Upper lobe of right lung (tissue), 1 donor: ENCODE results near the gene ARL5B. TPM values are rescaled to one million over a fixed set of nuclear protein-coding genes. Genes with fewer than 3 reads are reported as not detected.

Source experiments
- ATAC-seq: fragments of 200-7000 bp; cut with Tn5 transposase; one replicate; pipeline ENCODE4 v1.9.1; 2020; ENCODE audit warnings: mild to moderate bottlenecking, moderate library complexity
- DNase-seq: peaks from one replicate; pipeline ENCODE4 v3.0.0-alpha.2; 2020
- H3K27ac ChIP-seq: fragments of 200-600 bp; one replicate; pipeline ENCODE4 v1.8.0; 2022
- H3K27me3 ChIP-seq: fragments of 200-600 bp; one replicate; pipeline ENCODE4 v1.8.0; 2022; ENCODE audit warnings: mild to moderate bottlenecking
- H3K36me3 ChIP-seq: fragments of 200-600 bp; one replicate; pipeline ENCODE4 v1.8.0; 2022
- H3K4me1 ChIP-seq: fragments of 200-600 bp; one replicate; pipeline ENCODE4 v1.8.0; 2022
- H3K4me3 ChIP-seq: fragments of 200-600 bp; one replicate; pipeline ENCODE4 v1.8.0; 2022; ENCODE audit warnings: mild to moderate bottlenecking
- H3K9me3 ChIP-seq: fragments of 200-600 bp; one replicate; pipeline ENCODE4 v1.8.0; 2022
- intact Hi-C: fragments of 100-400 bp; cut with DNase I; formaldehyde crosslinking; loops from one replicate; pipeline ENCODE4 v1.11.0; 2022
- total RNA-seq: library from RNA; stranded (reverse); fragmentation: NEBNext Ultra II Directional; extraction: Animal tissue kit (Norgen Biotek cat#: 25700); gene quantifications from one replicate; pipeline ENCODE4 v1.2.1, GENCODE V29; 2021
- TF ChIP-seq, protein P1 (sequence below): fragments of 200-600 bp; IDR thresholded peaks from one replicate; pipeline ENCODE4 v1.8.0; 2022; ENCODE audit warnings: antibody characterized with exemption
- donor health status: DM: no; HTN: yes; CAD: no; lungs with severe emphysema.

The ARL5B gene
- total RNA-seq, 1 donor from 2014 or later, result 11.5 TPM

DNA sequence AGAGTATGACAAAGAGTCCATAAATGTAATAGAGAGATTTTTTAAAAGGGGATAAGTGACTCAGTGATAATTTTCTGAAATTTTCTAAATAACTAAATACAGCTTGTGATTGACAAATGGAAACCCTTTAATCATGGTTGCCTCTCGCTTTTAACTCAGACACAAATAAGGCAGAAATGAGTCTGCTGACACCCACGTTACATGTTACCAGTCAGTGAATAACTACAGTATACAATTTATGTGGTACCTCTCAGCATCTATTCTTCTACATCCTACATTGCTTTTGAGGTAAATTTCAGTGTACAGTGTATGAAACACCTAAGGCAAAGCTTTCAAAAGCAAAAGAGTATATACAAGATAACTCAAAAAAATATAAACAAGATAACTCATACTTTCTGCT lies 12.1 kb upstream of the ARL5B start:
- no peak overlapping the region for H3K27ac ChIP-seq
- peaks cover 9% of the 10 kb centered on the region for H3K36me3 ChIP-seq
- TF ChIP-seq, protein P1, sequence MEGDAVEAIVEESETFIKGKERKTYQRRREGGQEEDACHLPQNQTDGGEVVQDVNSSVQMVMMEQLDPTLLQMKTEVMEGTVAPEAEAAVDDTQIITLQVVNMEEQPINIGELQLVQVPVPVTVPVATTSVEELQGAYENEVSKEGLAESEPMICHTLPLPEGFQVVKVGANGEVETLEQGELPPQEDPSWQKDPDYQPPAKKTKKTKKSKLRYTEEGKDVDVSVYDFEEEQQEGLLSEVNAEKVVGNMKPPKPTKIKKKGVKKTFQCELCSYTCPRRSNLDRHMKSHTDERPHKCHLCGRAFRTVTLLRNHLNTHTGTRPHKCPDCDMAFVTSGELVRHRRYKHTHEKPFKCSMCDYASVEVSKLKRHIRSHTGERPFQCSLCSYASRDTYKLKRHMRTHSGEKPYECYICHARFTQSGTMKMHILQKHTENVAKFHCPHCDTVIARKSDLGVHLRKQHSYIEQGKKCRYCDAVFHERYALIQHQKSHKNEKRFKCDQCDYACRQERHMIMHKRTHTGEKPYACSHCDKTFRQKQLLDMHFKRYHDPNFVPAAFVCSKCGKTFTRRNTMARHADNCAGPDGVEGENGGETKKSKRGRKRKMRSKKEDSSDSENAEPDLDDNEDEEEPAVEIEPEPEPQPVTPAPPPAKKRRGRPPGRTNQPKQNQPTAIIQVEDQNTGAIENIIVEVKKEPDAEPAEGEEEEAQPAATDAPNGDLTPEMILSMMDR, result no peak
- ATAC-seq (no peak), DNase-seq (no peak)
- no peaks in the 10 kb centered on the region for H3K9me3 ChIP-seq
- intact Hi-C loops, result no loop called here
- H3K27me3 ChIP-seq, result no peaks in the 10 kb centered on the region
- H3K4me1 ChIP-seq, result peaks cover 13% of the 10 kb centered on the region
- H3K4me3 ChIP-seq, result no peak overlapping the region

- Histone ChIP-seq H3K36me3 (peaks cover 5% of the 10 kb centered on the region), H3K9me3 (no peaks in the 10 kb centered on the region), H3K4me3 (no peak overlapping the region), H3K4me1 (peaks cover 13% of the 10 kb centered on the region), H3K27me3 (no peaks in the 10 kb centered on the region), H3K27ac (no peak overlapping the region)
- TF ChIP-seq, protein P1, result no peak
- no peak for ATAC-seq
- no peak for DNase-seq
- intact Hi-C loops, result no loop called here
These were observed 11.3 kb upstream of the ARL5B start for GRCh38 chr10:18647945-18648344.

DNA sequence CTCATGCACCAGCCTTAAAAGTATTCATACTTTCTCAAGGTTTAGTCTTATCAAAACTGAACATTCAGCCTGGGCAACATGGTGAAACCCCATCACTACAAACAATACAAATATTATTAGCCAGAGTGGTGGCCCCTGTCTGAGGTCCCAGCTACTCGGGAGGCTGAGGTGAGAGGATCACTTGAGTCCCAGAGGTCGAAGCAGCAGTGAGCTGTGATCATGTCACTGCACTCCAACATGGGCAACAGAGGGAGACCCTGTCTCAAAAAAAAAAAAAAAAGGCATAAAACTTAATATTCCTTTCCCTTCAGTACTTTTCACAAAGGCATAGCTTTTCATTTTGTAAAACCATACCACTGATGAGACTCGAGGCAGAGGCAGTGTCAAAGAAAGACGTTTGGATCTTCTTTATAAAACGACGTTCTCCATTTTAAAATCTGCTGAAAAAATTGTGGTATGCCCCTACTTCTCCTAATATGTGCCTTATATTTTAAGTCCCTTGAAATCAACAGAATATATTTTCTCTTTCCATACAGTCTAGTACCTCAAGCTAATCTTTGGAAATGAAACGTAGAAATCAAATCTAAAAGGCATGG lies 9.8 kb upstream of the ARL5B start:
- no peaks in the 10 kb centered on the region for H3K9me3 ChIP-seq
- no peaks in the 10 kb centered on the region for H3K27me3 ChIP-seq
- intact Hi-C loops, result no loop called here
- ATAC-seq (no peak), DNase-seq (no peak)
- no peak overlapping the region for H3K4me3 ChIP-seq
- peaks cover 5% of the 10 kb centered on the region for H3K36me3 ChIP-seq
- H3K27ac ChIP-seq, result no peak overlapping the region
- TF ChIP-seq, protein P1, result no peak
- peaks cover 13% of the 10 kb centered on the region for H3K4me1 ChIP-seq

GRCh38 chr10:18650404-18650997 lies 8.7 kb upstream of the ARL5B start:
- intact Hi-C loops, result no loop called here

DNA sequence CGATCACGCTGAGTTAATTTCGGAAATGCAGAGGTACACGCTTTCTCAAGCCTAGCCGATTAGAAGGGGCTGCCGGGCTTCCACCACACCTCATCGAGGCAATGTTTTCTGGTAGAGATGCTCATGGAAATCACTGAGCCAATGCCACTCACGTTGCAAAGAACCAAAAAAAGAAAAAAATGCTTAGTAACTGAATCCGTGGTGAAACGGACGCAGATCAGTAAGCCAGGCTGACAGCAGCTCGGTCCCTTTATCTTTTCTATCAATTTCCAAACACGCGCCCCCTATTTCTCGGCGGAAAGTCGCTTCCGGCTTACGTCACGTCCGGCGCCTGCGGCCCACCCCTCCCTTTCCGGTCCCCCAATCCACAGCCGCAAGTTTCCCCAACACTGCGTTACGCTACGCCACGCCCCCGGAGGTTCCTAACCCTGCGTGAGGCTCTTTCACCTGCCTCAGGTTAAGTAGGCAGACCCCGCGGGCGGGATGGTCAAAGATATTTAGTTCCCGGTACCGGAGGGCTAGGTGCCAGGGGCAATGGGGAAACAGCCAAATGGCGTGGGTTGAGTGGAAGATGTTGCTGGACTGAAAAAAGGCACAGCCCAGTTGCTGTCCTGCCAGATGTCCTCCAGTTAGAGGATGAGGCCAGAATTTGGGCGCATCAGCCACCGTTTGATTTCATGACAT lies 7.8 kb upstream of the ARL5B start, which contains the start of gene NSUN6:
NSUN6 (minus strand) TSS at position 264 of the 684 bp plus-strand sequence. CDS start 384 bp downstream, outside the sequence.
- ATAC-seq, result peak; percentile 100
- DNase-seq, result peak; percentile 94
- TF ChIP-seq, protein P1, result no peak
- H3K36me3 ChIP-seq, result peaks cover 5% of the 10 kb centered on the region
- intact Hi-C loops, result no loop called here
- no peaks in the 10 kb centered on the region for H3K9me3 ChIP-seq
- H3K4me3 ChIP-seq, result peak within 1 kb of the TSS; percentile 80
- peak within 1 kb of the TSS; percentile 87 for H3K27ac ChIP-seq
- peaks cover 13% of the 10 kb centered on the region for H3K4me1 ChIP-seq
- no peaks in the 10 kb centered on the region for H3K27me3 ChIP-seq

More at GRCh38 chr10:18650404-18650997, 8.7 kb upstream of the ARL5B start:
- ATAC-seq (no peak), DNase-seq (no peak)
- Histone ChIP-seq H3K36me3 (peaks cover 5% of the 10 kb centered on the region), H3K4me1 (peaks cover 13% of the 10 kb centered on the region), H3K27me3 (no peaks in the 10 kb centered on the region), H3K9me3 (no peaks in the 10 kb centered on the region), H3K4me3 (peak overlapping the region; percentile 80), H3K27ac (peak overlapping the region; percentile 87)
- TF ChIP-seq, protein P1, result no peak
